H9 (cell line): Measurements from ENCODE around the gene NUDT8. TPM values are rescaled to one million over a fixed set of nuclear protein-coding genes. Genes with fewer than 3 reads are reported as not detected.

Experiments used
- DNase-seq: peaks from one replicate; pipeline ENCODE4 v3.0.0-alpha.2; 2017
- H2AFZ ChIP-seq: one replicate; pipeline ENCODE4 v1.6.1; 2013; ENCODE audit warnings: mild to moderate bottlenecking, low read length, control low read depth, moderate library complexity
- H2AK5ac ChIP-seq: 2 replicates; pipeline ENCODE4 v1.6.1; 2013; ENCODE audit warnings: low read length, control low read depth, mixed read lengths; ENCODE audit not compliant: insufficient read length
- H2BK120ac ChIP-seq: one replicate; pipeline ENCODE4 v1.6.1; 2013; ENCODE audit warnings: low read depth, mild to moderate bottlenecking, low read length, control low read depth, inconsistent platforms; ENCODE audit not compliant: poor library complexity, severe bottlenecking
- H2BK12ac ChIP-seq: 2 replicates; pipeline ENCODE4 v1.6.1; 2013; ENCODE audit warnings: low read length, control low read depth, mixed read lengths, low read depth; ENCODE audit not compliant: insufficient read length
- H2BK15ac ChIP-seq: 2 replicates; pipeline ENCODE4 v1.6.1; 2013; ENCODE audit warnings: low read depth, low read length, control low read depth
- H2BK20ac ChIP-seq: one replicate; pipeline ENCODE4 v1.6.1; 2013; ENCODE audit warnings: low read depth, mild to moderate bottlenecking, low read length, control low read depth, inconsistent platforms; ENCODE audit not compliant: poor library complexity, severe bottlenecking
- H2BK5ac ChIP-seq: 2 replicates; pipeline ENCODE4 v1.6.1; 2013; ENCODE audit warnings: low read length, control low read depth, mixed read lengths; ENCODE audit not compliant: insufficient read length
- H3K14ac ChIP-seq: 2 replicates; pipeline ENCODE4 v1.6.1; 2013; ENCODE audit warnings: low read length, control low read depth; ENCODE audit not compliant: insufficient read depth
- H3K18ac ChIP-seq: 2 replicates; pipeline ENCODE4 v1.6.1; 2013; ENCODE audit warnings: low read depth, mild to moderate bottlenecking, mixed read lengths, low read length, control low read depth; ENCODE audit not compliant: insufficient read length
- H3K23ac ChIP-seq: 2 replicates; pipeline ENCODE4 v1.6.1; 2013; ENCODE audit warnings: low read length, control low read depth, mixed read lengths, low read depth; ENCODE audit not compliant: insufficient read length
- H3K23me2 ChIP-seq: 2 replicates; pipeline ENCODE4 v1.6.1; 2013; ENCODE audit warnings: low read depth, mild to moderate bottlenecking, mixed read lengths, low read length, control low read depth; ENCODE audit not compliant: insufficient read length, poor library complexity, severe bottlenecking
- H3K27ac ChIP-seq: 2 replicates; pipeline ENCODE4 v1.5.1; 2013; ENCODE audit warnings: low read length, control low read depth, mixed read lengths, low read depth; ENCODE audit not compliant: insufficient read length
- H3K27me3 ChIP-seq: 2 replicates; pipeline ENCODE4 v1.6.1; 2013; ENCODE audit warnings: low read length, control low read depth, inconsistent platforms; ENCODE audit not compliant: insufficient read depth
- H3K4ac ChIP-seq: 2 replicates; pipeline ENCODE4 v1.6.1; 2013; ENCODE audit warnings: low read depth, mild to moderate bottlenecking, control low read depth, inconsistent platforms, low read length, moderate library complexity
- H3K4me1 ChIP-seq: 2 replicates; pipeline ENCODE4 v1.6.1; 2013; ENCODE audit warnings: low read length, control low read depth, inconsistent platforms; ENCODE audit not compliant: insufficient read depth
- H3K4me2 ChIP-seq: 2 replicates; pipeline ENCODE4 v1.6.1; 2013; ENCODE audit warnings: low read length, control low read depth, mixed read lengths; ENCODE audit not compliant: insufficient read length, insufficient read depth
- H3K56ac ChIP-seq: 2 replicates; pipeline ENCODE4 v1.6.1; 2013; ENCODE audit warnings: low read depth, mild to moderate bottlenecking, mixed read lengths, low read length, control low read depth; ENCODE audit not compliant: insufficient read length
- H3K79me1 ChIP-seq: 2 replicates; pipeline ENCODE4 v1.6.1; 2013; ENCODE audit warnings: low read depth, mild to moderate bottlenecking, moderate library complexity, low read length, control low read depth, inconsistent platforms; ENCODE audit not compliant: insufficient read depth, poor library complexity, severe bottlenecking
- H3K79me2 ChIP-seq: 2 replicates; pipeline ENCODE4 v1.6.1; 2013; ENCODE audit warnings: low read length, control low read depth, inconsistent platforms; ENCODE audit not compliant: insufficient read depth
- H3K9ac ChIP-seq: 2 replicates; pipeline ENCODE4 v1.6.1; 2013; ENCODE audit warnings: low read length, control low read depth, mixed read lengths; ENCODE audit not compliant: insufficient read length; ENCODE audit errors: extremely low read depth
- H3K9me3 ChIP-seq: one replicate; pipeline ENCODE4 v1.6.1; 2013; ENCODE audit warnings: low read depth, low read length, inconsistent platforms; ENCODE audit not compliant: control insufficient read depth
- H3T11ph ChIP-seq: one replicate; pipeline ENCODE4 v1.6.1; 2013; ENCODE audit warnings: mild to moderate bottlenecking, low read length, control low read depth, inconsistent platforms
- H4K20me1 ChIP-seq: one replicate; pipeline ENCODE4 v1.6.1; 2013; ENCODE audit not compliant: control insufficient read depth, insufficient read length, insufficient read depth
- H4K5ac ChIP-seq: 2 replicates; pipeline ENCODE4 v1.6.1; 2013; ENCODE audit warnings: low read depth, mild to moderate bottlenecking, mixed read lengths, low read length, control low read depth; ENCODE audit not compliant: insufficient read length
- H4K8ac ChIP-seq: replicated peaks from 2 replicates; pipeline ENCODE4 v1.6.1; 2013; ENCODE audit warnings: low read length, control low read depth, mixed read lengths, low read depth; ENCODE audit not compliant: insufficient read length
- H4K91ac ChIP-seq: 2 replicates; pipeline ENCODE4 v1.6.1; 2013; ENCODE audit warnings: low read depth, mild to moderate bottlenecking, moderate library complexity, mixed read lengths, low read length, control low read depth; ENCODE audit not compliant: insufficient read length
- H3K27ac Mint-ChIP-seq, 3 experiments: 2 replicates in 2 of 3; 3 replicates in 1 of 3; pipeline ENCODE4 v1.8.0; 2020 to 2021; ENCODE audit warnings: mixed read lengths in 3 of 3, mild to moderate bottlenecking in 1 of 3, moderate library complexity in 1 of 3
- H3K27me3 Mint-ChIP-seq: 2 replicates; pipeline ENCODE4 v1.8.0; 2021; ENCODE audit warnings: low read depth, mild to moderate bottlenecking, moderate library complexity, mixed read lengths
- H3K36me3 Mint-ChIP-seq, 3 experiments: 2 replicates in 2 of 3; 3 replicates in 1 of 3; pipeline ENCODE4 v1.8.0; 2020 to 2021; ENCODE audit warnings: low read depth in 3 of 3, mixed read lengths in 3 of 3; ENCODE audit not compliant: insufficient read depth in 1 of 3
- H3K4me1 Mint-ChIP-seq, 2 experiments: 2 replicates each; pipeline ENCODE4 v1.8.0; 2020; ENCODE audit warnings: mixed read lengths in 2 of 2
- H3K4me3 Mint-ChIP-seq, 2 experiments: 2 replicates in 1 of 2; 3 replicates in 1 of 2; pipeline ENCODE4 v1.8.0; 2020 to 2021; ENCODE audit warnings: mild to moderate bottlenecking in 2 of 2, mixed read lengths in 2 of 2, moderate library complexity in 1 of 2
- H3K9me3 Mint-ChIP-seq, 2 experiments: 2 replicates in 1 of 2; 3 replicates in 1 of 2; pipeline ENCODE4 v1.8.0; 2020; ENCODE audit warnings: mild to moderate bottlenecking in 2 of 2, mixed read lengths in 2 of 2, moderate library complexity in 1 of 2
- WGBS: extraction: QIAGEN DNeasy Blood & Tissue Kit; methylation state at CpG from one replicate; pipeline ENCODE4 v1.1.7; 2013; ENCODE audit warnings: missing lambda C conversion rate, low lambda C conversion rate, mixed read lengths; ENCODE audit not compliant: insufficient read length; ENCODE audit errors: extremely low coverage; 5-methylcytosine and 5-hydroxymethylcytosine counted together
- total RNA-seq: library from RNA; stranded (reverse); gene quantifications from 2 replicates; pipeline ENCODE4 v1.2.1, GENCODE V29; 2021
- TF ChIP-seq, protein P1 (sequence below): fragments of 200-600 bp; sonication (generic); conservative IDR thresholded peaks from 3 replicates; pipeline ENCODE4 v1.8.0; 2021; ENCODE audit warnings: antibody characterized with exemption, mild to moderate bottlenecking

Gene NUDT8
- total RNA-seq, 1 experiment from 2014 or later: 6.5 TPM

DNA sequence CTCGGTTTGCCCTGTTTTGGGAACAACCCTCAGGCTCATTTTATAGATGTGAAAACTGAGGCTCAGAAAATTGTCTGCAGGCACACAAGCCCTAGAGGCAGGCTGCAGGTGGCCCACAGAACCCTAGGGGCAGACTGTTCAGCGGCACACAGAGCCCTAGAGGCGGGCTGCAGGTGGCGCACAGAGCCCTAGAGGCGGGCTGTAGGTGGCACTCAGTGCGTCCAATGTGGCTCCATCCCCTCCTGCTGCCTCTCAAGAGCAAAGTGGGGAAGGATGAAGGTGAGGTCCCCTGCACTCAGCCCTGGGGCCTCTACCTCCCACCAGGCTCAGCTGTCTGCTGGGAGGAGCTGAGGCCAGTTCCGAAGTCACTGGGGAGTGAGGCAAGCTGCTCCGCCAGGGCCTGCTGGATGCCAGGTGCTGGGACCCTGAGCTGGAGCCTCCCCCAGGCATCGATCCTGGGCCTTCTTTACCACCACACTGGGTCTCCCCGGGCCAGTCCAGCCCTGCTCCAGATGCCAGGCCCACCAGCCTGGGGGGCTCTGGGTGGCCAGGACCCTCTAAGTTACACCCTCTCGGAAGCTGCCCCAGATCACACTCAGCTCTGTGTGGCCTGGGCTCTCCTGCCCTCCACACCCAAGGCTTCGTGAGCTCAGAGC, 18.5 kb upstream of the NUDT8 start:
- TF ChIP-seq, protein P1, sequence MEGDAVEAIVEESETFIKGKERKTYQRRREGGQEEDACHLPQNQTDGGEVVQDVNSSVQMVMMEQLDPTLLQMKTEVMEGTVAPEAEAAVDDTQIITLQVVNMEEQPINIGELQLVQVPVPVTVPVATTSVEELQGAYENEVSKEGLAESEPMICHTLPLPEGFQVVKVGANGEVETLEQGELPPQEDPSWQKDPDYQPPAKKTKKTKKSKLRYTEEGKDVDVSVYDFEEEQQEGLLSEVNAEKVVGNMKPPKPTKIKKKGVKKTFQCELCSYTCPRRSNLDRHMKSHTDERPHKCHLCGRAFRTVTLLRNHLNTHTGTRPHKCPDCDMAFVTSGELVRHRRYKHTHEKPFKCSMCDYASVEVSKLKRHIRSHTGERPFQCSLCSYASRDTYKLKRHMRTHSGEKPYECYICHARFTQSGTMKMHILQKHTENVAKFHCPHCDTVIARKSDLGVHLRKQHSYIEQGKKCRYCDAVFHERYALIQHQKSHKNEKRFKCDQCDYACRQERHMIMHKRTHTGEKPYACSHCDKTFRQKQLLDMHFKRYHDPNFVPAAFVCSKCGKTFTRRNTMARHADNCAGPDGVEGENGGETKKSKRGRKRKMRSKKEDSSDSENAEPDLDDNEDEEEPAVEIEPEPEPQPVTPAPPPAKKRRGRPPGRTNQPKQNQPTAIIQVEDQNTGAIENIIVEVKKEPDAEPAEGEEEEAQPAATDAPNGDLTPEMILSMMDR: peak; percentile 71
- Histone ChIP-seq H3K79me2 (no peaks in the 10 kb centered on the region), H3K18ac (no peak overlapping the region), H3K9me3 (no peaks in the 10 kb centered on the region), H3K4me2 (no peak overlapping the region), H3K23ac (no peak overlapping the region), H2AK5ac (no peak overlapping the region), H3K56ac (no peak overlapping the region), H2BK120ac (no peak overlapping the region), H3K4me1 (no peaks in the 10 kb centered on the region), H4K8ac (no peak overlapping the region), H3K23me2 (no peaks in the 10 kb centered on the region), H2AFZ (no peak overlapping the region), H2BK12ac (no peak overlapping the region), H2BK5ac (no peak overlapping the region), H3K27ac (no peak overlapping the region), H3T11ph (no peak overlapping the region), H2BK15ac (no peak overlapping the region), H3K4ac (no peak overlapping the region), H4K20me1 (no peaks in the 10 kb centered on the region), H3K27me3 (no peaks in the 10 kb centered on the region), H4K91ac (no peak overlapping the region), H3K9ac (no peak overlapping the region), H2BK20ac (no peak overlapping the region), H3K14ac (no peak overlapping the region), H4K5ac (no peak overlapping the region), H3K79me1 (no peaks in the 10 kb centered on the region)
- H3K9me3 Mint-ChIP-seq: peaks cover 0 to 3% of the 10 kb centered on the region in 2 experiments; a peak in 3 of 5 replicates
- peak; percentile 82 for DNase-seq
- peaks cover 8 to 15% of the 10 kb centered on the region in 2 experiments for H3K4me1 Mint-ChIP-seq
- whole genome bisulfite sequencing: no CpG with 5 or more reads among the region's 12 CpGs
- peaks cover 20% of the 10 kb centered on the region for H3K27me3 Mint-ChIP-seq
- no peak overlapping the region for H3K27ac Mint-ChIP-seq
- no peak overlapping the region for H3K4me3 Mint-ChIP-seq
- H3K36me3 Mint-ChIP-seq: no peaks in the 10 kb centered on the region; a peak in 1 of 7 replicates
